ENCODE results near the gene CENPX. TPM values are rescaled to one million over a fixed set of nuclear protein-coding genes. Genes with fewer than 3 reads are reported as not detected.

CENPX gene
- total RNA-seq (10 to 100 TPM; 15.8 to 37.4 (median 20.6) TPM), polyA plus RNA-seq (100 to 1,000 TPM in 1 of 2 donors, 10 to 100 TPM in 1; 48.6 to 132 TPM)
- long read RNA-seq, donor 1, transcript CENPX-201 (4 exons, 751 nt), result major isoform, 36 of 53 reads
- long read RNA-seq, donor 1, transcript CENPX-202 (5 exons, 805 nt), result minor isoform, 5 of 53 reads
- long read RNA-seq, donor 1, partial matches to known transcripts, result 5 of 53 reads
- long read RNA-seq, donor 1, other reads (novel, unspliced or antisense), result 3 of 53 reads
- long read RNA-seq, donor 2, transcript CENPX-202 (5 exons, 805 nt), result minor isoform, 10 of 51 reads
- long read RNA-seq, donor 2, transcript CENPX-201 (4 exons, 751 nt), result major isoform, 28 of 51 reads
- long read RNA-seq, donor 2, partial matches to known transcripts, result 6 of 51 reads
- long read RNA-seq, donor 2, other reads (novel, unspliced or antisense), result 1 of 51 reads
- long read RNA-seq, donor 3, transcript CENPX-201 (4 exons, 751 nt), result major isoform, 5 of 17 reads
- long read RNA-seq, donor 3, partial matches to known transcripts, result 1 of 17 reads
- long read RNA-seq, donor 3, other reads (novel, unspliced or antisense), result 4 of 17 reads

DNA sequence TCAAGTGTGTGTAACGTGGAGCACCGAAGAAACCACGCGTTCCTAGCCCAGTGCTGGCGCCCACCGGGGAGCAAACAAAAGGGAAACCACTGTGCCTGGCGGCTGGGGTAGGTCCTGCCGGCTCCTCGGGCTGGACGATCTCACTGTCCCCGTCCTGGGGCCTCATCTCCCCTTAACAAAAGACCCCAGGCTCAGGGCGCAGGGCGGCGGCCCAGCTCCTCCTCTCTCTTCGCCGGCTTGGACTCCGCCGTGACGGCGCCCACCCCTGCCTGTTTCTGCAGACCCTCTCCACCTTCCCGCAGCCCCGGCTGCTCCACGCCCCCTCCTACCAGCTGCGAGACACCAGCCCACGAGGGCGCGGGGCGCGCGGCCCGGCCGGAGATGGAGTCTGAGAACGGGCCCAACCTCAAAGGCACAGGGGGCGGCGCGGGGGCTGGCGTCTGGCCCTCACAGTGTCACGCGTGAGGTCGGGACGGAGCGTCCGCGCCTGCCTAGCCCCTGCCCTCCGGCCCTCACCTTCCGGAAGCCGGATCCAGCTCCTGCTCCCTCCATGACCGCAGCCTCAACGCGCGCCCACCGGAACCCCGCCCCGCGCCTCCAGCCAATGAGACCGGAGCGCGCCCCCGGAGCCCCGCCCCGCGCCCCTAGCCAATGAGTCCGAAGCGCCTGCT lies at the start of gene CENPX:
CENPX (minus strand) TSS at position 569 of the 671 bp plus-strand sequence; CDS start at position 552, 17 bp downstream.
- TF ChIP-seq CTCF (IDR thresholded peaks at IDR 0.05), result no peak
- no peaks in the 10 kb centered on the region for H3K9me3 ChIP-seq
- peaks cover 19 to 34% (median 29%) of the 10 kb centered on the region in 9 donors for H3K4me1 ChIP-seq
- H3K36me3 ChIP-seq, result peaks cover 0 to 18% (median 0%) of the 10 kb centered on the region in 9 donors
- no peaks in the 10 kb centered on the region for H3K27me3 ChIP-seq
- WGBS, 2 donors, result 0 to 1% methylated on average over 58 to 64 of the region's 64 CpGs
- intact Hi-C loops (cut with DNase I), result no loop called here
- ATAC-seq (no peak), DNase-seq (no peak)
- H3K27ac ChIP-seq, result peak within 1 kb of the TSS in 9 of 10 donors; percentile 61 to 87 (median 79)
- peak within 1 kb of the TSS; percentile 75 to 100 (median 93) for H3K4me3 ChIP-seq

DNA sequence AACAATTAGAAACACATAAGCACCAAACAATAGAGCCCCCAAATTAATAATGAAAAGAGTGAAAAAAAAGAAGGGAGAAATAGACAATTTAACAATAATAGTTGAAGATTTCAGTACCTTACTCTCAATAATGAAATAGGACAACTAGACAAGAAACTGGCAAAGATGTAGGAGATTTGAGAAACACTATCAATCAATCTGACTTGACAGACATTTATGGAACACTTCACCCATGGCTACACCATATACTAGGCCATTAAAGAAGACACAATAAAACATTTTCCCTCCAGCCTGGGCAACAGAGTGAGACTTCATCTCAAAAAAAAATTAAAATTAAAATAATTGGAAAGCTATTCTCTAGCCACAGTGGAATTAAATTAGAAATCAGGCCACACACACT lies 47.9 kb upstream of the CENPX start:
- Histone ChIP-seq H3K9me3 (no peaks in the 10 kb centered on the region), H3K27ac (no peak overlapping the region), H3K4me1 (peaks cover 5 to 12% (median 8%) of the 10 kb centered on the region in 9 donors), H3K4me3 (no peak overlapping the region), H3K27me3 (no peaks in the 10 kb centered on the region), H3K36me3 (no peaks in the 10 kb centered on the region)
- TF ChIP-seq CTCF (IDR thresholded peaks at IDR 0.05), result no peak
- ATAC-seq (no peak), DNase-seq (no peak)
- intact Hi-C loops (cut with DNase I), result no loop called here

GRCh38 chr17:82065638-82066303 lies 43.1 kb upstream of the CENPX start, which contains the start of gene DUS1L:
Gene DUS1L, minus strand, starts transcription at chr17:82065804. Its CDS starts 745 bp downstream, at chr17:82065059.
- DNase-seq (peak; percentile 48 to 77), ATAC-seq (peak; percentile 74 to 87 (median 84))
- Histone ChIP-seq H3K4me3 (peak within 1 kb of the TSS; percentile 61 to 100 (median 94)), H3K36me3 (peaks cover 0 to 34% (median 9%) of the 10 kb centered on the region in 9 donors), H3K27me3 (no peaks in the 10 kb centered on the region), H3K27ac (peak within 1 kb of the TSS; percentile 71 to 97 (median 88)), H3K4me1 (peaks cover 17 to 31% (median 23%) of the 10 kb centered on the region in 9 donors), H3K9me3 (no peaks in the 10 kb centered on the region)
- WGBS, 2 donors, result 10% methylated on average over 87 to 88 of the region's 88 CpGs
- no peak for TF ChIP-seq CTCF (IDR thresholded peaks at IDR 0.05)
- intact Hi-C loops (cut with DNase I), result no loop called here
